Activated CD8-positive, alpha-beta T cell treated with anti-CD3 and anti-CD28 coated beads for 36 hours (primary cell): ENCODE measurements around the gene IDS. TPM values are rescaled to one million over a fixed set of nuclear protein-coding genes. Genes with fewer than 3 reads are reported as not detected.

ENCODE experiments used
- ATAC-seq: fragments of 200-7000 bp; cut with Tn5 transposase; one replicate; pipeline ENCODE4 v1.10.0; 2021; ENCODE audit warnings: mild to moderate bottlenecking, moderate library complexity
- CTCF ChIA-PET: fragments of 350-600 bp; sonication (Branson Sonifier 250); formaldehyde crosslinking; loops from one replicate; lab custom pipeline; 2021; ENCODE audit warnings: antibody characterized with exemption; lab: Charles Lee
- POLR2A ChIA-PET: fragments of 350-600 bp; sonication (Branson Sonifier 250); formaldehyde crosslinking; loops from one replicate; lab custom pipeline; 2021; ENCODE audit warnings: antibody characterized with exemption; lab: Charles Lee
- DNase-seq: peaks from one replicate; pipeline ENCODE4 v3.0.0-alpha.2; 2020
- H3K27ac Mint-ChIP-seq: one replicate; pipeline ENCODE4 v1.8.0; 2021; ENCODE audit warnings: mild to moderate bottlenecking, mixed read lengths
- H3K27me3 Mint-ChIP-seq: one replicate; pipeline ENCODE4 v1.8.0; 2021; ENCODE audit warnings: mixed read lengths
- H3K36me3 Mint-ChIP-seq: one replicate; pipeline ENCODE4 v1.8.0; 2021; ENCODE audit warnings: low read depth, mixed read lengths
- H3K4me1 Mint-ChIP-seq: one replicate; pipeline ENCODE4 v1.8.0; 2021; ENCODE audit warnings: low read depth, mixed read lengths
- H3K4me3 Mint-ChIP-seq: one replicate; pipeline ENCODE4 v1.8.0; 2021; ENCODE audit warnings: mild to moderate bottlenecking, moderate library complexity, mixed read lengths
- H3K9me3 Mint-ChIP-seq: one replicate; pipeline ENCODE4 v1.8.0; 2021; ENCODE audit warnings: mixed read lengths
- CTCF ChIP-seq: fragments of 200-600 bp; IDR thresholded peaks from one replicate; pipeline ENCODE4 v1.8.0; 2022; ENCODE audit warnings: antibody characterized with exemption, mild to moderate bottlenecking
- intact Hi-C: fragments of 100-400 bp; cut with micrococcal nuclease; formaldehyde crosslinking; loops from one replicate; pipeline ENCODE4 v1.10.0; 2022
- total RNA-seq, 2 experiments: library from RNA; stranded (reverse); gene quantifications; one replicate each; pipeline ENCODE4 v1.2.3, GENCODE V29; 2021

The IDS gene
- total RNA-seq, 2 experiments from 2014 or later = 44.8 to 50.6 TPM

DNA sequence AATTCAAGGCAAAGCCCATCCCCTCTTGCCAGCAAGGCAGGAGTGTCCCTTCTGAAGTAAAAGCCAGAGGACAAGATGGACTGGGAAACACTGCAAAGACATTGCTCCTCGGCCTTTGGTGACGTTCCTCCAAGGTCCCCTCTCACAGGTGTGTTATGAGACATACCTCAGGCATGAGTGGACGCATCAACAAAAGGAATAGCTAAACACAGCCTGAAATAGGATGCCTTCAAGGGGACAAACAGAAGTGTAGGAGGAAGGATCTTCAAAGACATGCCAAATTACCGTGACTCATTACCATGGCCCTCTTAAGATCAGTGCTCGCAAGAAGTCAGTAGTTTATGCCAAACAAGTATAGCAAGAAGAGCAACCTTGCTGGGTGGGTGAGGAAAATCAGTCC, 6.0 kb upstream of the IDS start:
- H3K4me3 Mint-ChIP-seq = no peak overlapping the region
- ChIA-PET POLR2A (interaction anchor here (2.1 kb wide), 1 partner anchor 11 kb away, joined by 6 read pairs; no protein-coding TSS in a partner anchor), CTCF (interaction anchor here (0.6 to 3.0 kb wide), 6 partner anchors 11 to 122 kb away, joined by 3 to 34 read pairs (median 3); no protein-coding TSS in a partner anchor)
- no peak overlapping the region for H3K27ac Mint-ChIP-seq
- peaks cover 35% of the 10 kb centered on the region for H3K4me1 Mint-ChIP-seq
- no peak for ATAC-seq
- DNase-seq = no peak
- no peaks in the 10 kb centered on the region for H3K9me3 Mint-ChIP-seq
- H3K27me3 Mint-ChIP-seq = no peaks in the 10 kb centered on the region
- no peak for TF ChIP-seq CTCF
- intact Hi-C loops = no loop called here
- no peaks in the 10 kb centered on the region for H3K36me3 Mint-ChIP-seq

- Mint-ChIP-seq H3K36me3 (no peaks in the 10 kb centered on the region), H3K27ac (no peak overlapping the region), H3K4me1 (peaks cover 35% of the 10 kb centered on the region), H3K4me3 (no peak overlapping the region), H3K27me3 (no peaks in the 10 kb centered on the region), H3K9me3 (no peaks in the 10 kb centered on the region)
- ChIA-PET CTCF (interaction anchor here (0.6 to 1.1 kb wide), 4 partner anchors 8 to 122 kb away, joined by 3 read pairs; no protein-coding TSS in a partner anchor), POLR2A (no interaction called here)
- intact Hi-C loops = no loop called here
- DNase-seq (no peak), ATAC-seq (no peak)
- no peak for TF ChIP-seq CTCF
These were observed 5.3 kb upstream of the IDS start for GRCh38 chrX:149510386-149510785.

DNA sequence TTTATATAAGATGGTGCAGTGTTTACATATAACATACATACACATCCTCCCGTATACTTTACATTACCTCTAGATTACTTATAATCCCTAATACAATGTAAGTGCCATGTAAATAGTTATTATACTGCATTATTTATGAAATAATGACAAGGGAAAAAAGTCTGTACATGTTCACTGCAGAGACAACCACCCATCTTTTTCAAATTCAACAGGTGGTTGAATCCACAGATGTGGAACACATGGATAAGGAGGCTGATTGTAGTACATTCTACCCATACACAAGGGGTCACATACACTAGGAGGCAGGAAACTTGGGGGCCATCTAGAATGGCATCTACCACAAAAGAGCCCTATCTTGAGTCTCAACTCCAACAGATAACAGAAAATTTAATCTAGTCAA, 3.4 kb upstream of the IDS start:
- TF ChIP-seq CTCF = no peak
- ATAC-seq (no peak), DNase-seq (no peak)
- H3K9me3 Mint-ChIP-seq = no peaks in the 10 kb centered on the region
- H3K4me1 Mint-ChIP-seq = peaks cover 20% of the 10 kb centered on the region
- no peaks in the 10 kb centered on the region for H3K36me3 Mint-ChIP-seq
- no peaks in the 10 kb centered on the region for H3K27me3 Mint-ChIP-seq
- CTCF ChIA-PET = no interaction called here
- intact Hi-C loops = loop anchor here (10.0 kb wide), 1 partner anchor 426 kb away; the partner anchor contains the start of gene EOLA2
- POLR2A ChIA-PET = no interaction called here
- no peak overlapping the region for H3K27ac Mint-ChIP-seq
- no peak overlapping the region for H3K4me3 Mint-ChIP-seq

DNA sequence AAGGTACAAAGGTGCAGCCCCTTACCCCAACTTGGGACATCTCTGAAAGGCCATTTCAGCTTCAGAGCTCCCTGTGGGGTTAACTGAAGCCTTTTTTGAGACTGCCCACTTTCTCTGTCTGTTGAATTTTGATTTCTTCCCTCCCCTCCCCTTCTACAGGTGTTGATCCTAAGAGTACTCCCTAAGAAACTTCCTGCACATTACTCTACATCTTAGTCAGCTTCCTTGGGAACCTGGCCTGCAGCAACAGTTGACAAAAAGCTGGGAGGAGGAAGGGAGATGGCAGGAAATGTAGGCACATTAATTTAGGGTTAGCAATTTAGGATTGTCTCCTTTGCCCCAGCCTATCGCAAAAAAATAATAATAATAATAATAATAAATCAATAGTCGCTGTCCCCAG, 1.2 kb upstream of the IDS start:
- ChIA-PET POLR2A (no interaction called here), CTCF (no interaction called here)
- no peak overlapping the region for H3K4me3 Mint-ChIP-seq
- ATAC-seq (no peak), DNase-seq (no peak)
- no peak for TF ChIP-seq CTCF
- no peaks in the 10 kb centered on the region for H3K9me3 Mint-ChIP-seq
- intact Hi-C loops = loop anchor here (10.0 kb wide), 1 partner anchor 428 kb away; the partner anchor contains the start of gene EOLA2
- H3K4me1 Mint-ChIP-seq = peaks cover 23% of the 10 kb centered on the region
- H3K27ac Mint-ChIP-seq = peak overlapping the region; percentile 89
- no peaks in the 10 kb centered on the region for H3K27me3 Mint-ChIP-seq
- peaks cover 3% of the 10 kb centered on the region for H3K36me3 Mint-ChIP-seq

DNA sequence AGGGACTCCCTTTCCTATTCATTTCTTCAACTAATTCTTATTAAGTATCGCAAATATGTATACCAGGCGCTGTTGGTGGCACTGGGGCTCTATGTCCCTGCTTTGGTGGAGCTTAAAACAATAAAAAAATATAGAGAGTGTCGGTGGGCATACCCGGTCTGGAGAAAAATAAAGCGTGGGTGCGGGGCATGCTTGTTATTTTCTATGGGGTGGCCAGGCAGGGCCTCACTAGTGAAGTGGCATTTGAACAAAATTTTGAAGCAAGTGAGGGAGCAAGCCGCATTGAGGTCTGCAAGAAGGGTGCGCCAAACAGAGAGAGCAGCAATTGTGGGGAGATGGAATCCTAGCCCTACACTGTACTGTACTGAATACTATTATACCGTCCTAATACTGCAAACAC, 565 bp upstream of the IDS start:
- intact Hi-C loops = loop anchor here (10.0 kb wide), 1 partner anchor 429 kb away; the partner anchor contains the start of gene EOLA2
- Mint-ChIP-seq H3K27ac (peak overlapping the region; percentile 89), H3K36me3 (peaks cover 6% of the 10 kb centered on the region), H3K4me1 (peaks cover 29% of the 10 kb centered on the region), H3K27me3 (no peaks in the 10 kb centered on the region), H3K4me3 (peak overlapping the region; percentile 92), H3K9me3 (no peaks in the 10 kb centered on the region)
- no peak for TF ChIP-seq CTCF
- DNase-seq = no peak
- CTCF ChIA-PET = no interaction called here
- POLR2A ChIA-PET = interaction anchor here (1.4 kb wide), 2 partner anchors 12 to 35 kb away, joined by 4 to 5 read pairs; partner anchors contain the start of gene EOLA1
- ATAC-seq = no peak
